HepG2 (cell line): ENCODE measurements around the gene RAB1B. TPM values are rescaled to one million over a fixed set of nuclear protein-coding genes. Genes with fewer than 3 reads are reported as not detected.

Source experiments
- ARID2 ChIP-seq: sonication (generic); formaldehyde crosslinking; IDR thresholded peaks from 2 replicates; pipeline ENCODE4 v1.8.1; 2022; ENCODE audit warnings: mild to moderate bottlenecking, missing genetic modification reagents, borderline replicate concordance
- CENPBD1 ChIP-seq: sonication (generic); formaldehyde crosslinking; IDR thresholded peaks from 2 replicates; pipeline ENCODE4 v1.8.0; 2022; ENCODE audit warnings: missing genetic modification reagents, low read depth, mild to moderate bottlenecking, borderline replicate concordance
- CHD4 ChIP-seq: fragments of 200-600 bp; sonication (generic); IDR thresholded peaks from 2 replicates; pipeline ENCODE4 v1.7.0; 2017; ENCODE audit warnings: mild to moderate bottlenecking, low read length, borderline replicate concordance
- DMAP1 ChIP-seq: IDR thresholded peaks from 2 replicates; pipeline ENCODE4 v1.6.1; 2016
- FOXK1 ChIP-seq: sonication (generic); formaldehyde crosslinking; IDR thresholded peaks from 2 replicates; pipeline ENCODE4 v1.4.0; 2020; ENCODE audit warnings: low read depth, missing genetic modification reagents, borderline replicate concordance
- HOXA5 ChIP-seq: sonication (generic); formaldehyde crosslinking; IDR thresholded peaks from 2 replicates; pipeline ENCODE4 v1.4.0; 2020; ENCODE audit warnings: missing genetic modification reagents
- IKZF4 ChIP-seq: sonication (generic); formaldehyde crosslinking; IDR thresholded peaks from 2 replicates; pipeline ENCODE4 v1.5.1; 2020; ENCODE audit warnings: borderline replicate concordance, mild to moderate bottlenecking, low read depth, missing genetic modification reagents; ENCODE audit errors: not compliant biosample characterization
- JUND ChIP-seq: sonication (generic); formaldehyde crosslinking; IDR thresholded peaks from 2 replicates; pipeline ENCODE4 v1.8.0; 2022; ENCODE audit warnings: mild to moderate bottlenecking, missing genetic modification reagents
- MYPOP ChIP-seq: sonication (generic); formaldehyde crosslinking; IDR thresholded peaks from 2 replicates; pipeline ENCODE4 v1.8.1; 2023; ENCODE audit warnings: mild to moderate bottlenecking, moderate library complexity, missing genetic modification reagents
- MZF1 ChIP-seq: sonication (generic); formaldehyde crosslinking; IDR thresholded peaks from 2 replicates; pipeline ENCODE4 v1.8.1; 2023; ENCODE audit warnings: mild to moderate bottlenecking, missing genetic modification reagents, borderline replicate concordance
- NFKB2 ChIP-seq: sonication (generic); formaldehyde crosslinking; IDR thresholded peaks from 2 replicates; pipeline ENCODE4 v1.4.0; 2020; ENCODE audit warnings: missing genetic modification reagents, borderline replicate concordance
- NKX3-1 ChIP-seq: sonication (generic); formaldehyde crosslinking; IDR thresholded peaks from 2 replicates; pipeline ENCODE4 v1.5.0; 2020; ENCODE audit warnings: missing genetic modification reagents
- SMYD3 ChIP-seq: sonication (generic); formaldehyde crosslinking; IDR thresholded peaks from 2 replicates; pipeline ENCODE4 v1.8.1; 2023; ENCODE audit warnings: mild to moderate bottlenecking, missing genetic modification reagents
- TFDP1 ChIP-seq: IDR thresholded peaks from 2 replicates; pipeline ENCODE4 v1.6.1; 2016; ENCODE audit warnings: missing compliant biosample characterization, missing genetic modification reagents, borderline replicate concordance
- ZC3H4 ChIP-seq: sonication (generic); formaldehyde crosslinking; IDR thresholded peaks from 2 replicates; pipeline ENCODE4 v1.4.0; 2020; ENCODE audit warnings: missing genetic modification reagents, borderline replicate concordance
- ZHX2 ChIP-seq, 2 experiments: sonication (generic) in 1 of 2; formaldehyde crosslinking in 1 of 2; IDR thresholded peaks; 2 replicates each; pipeline versions ENCODE4 v1.6.1 to v1.9.0; 2014 to 2022; ENCODE audit warnings: antibody characterized with exemption in 1 of 2, borderline replicate concordance in 1 of 2, inconsistent platforms in 1 of 2, low read depth in 1 of 2, missing genetic modification reagents in 1 of 2
- ZNF282 ChIP-seq: fragments of 450-650 bp; IDR thresholded peaks from 2 replicates; pipeline ENCODE4 v1.6.1; 2018; ENCODE audit not compliant: partially characterized antibody
- ZNF567 ChIP-seq: sonication (generic); formaldehyde crosslinking; IDR thresholded peaks from 2 replicates; pipeline ENCODE4 v1.8.1; 2023; ENCODE audit warnings: mild to moderate bottlenecking, missing genetic modification reagents, borderline replicate concordance
- ZNF598 ChIP-seq: sonication (generic); formaldehyde crosslinking; IDR thresholded peaks from 2 replicates; pipeline ENCODE4 v1.5.1; 2020; ENCODE audit warnings: mild to moderate bottlenecking, missing genetic modification reagents, borderline replicate concordance
- ZNF775 ChIP-seq: sonication (generic); formaldehyde crosslinking; IDR thresholded peaks from 2 replicates; pipeline ENCODE4 v1.4.0; 2020; ENCODE audit warnings: missing genetic modification reagents, mild to moderate bottlenecking, moderate library complexity, borderline replicate concordance
- polyA plus RNA-seq, 8 experiments: library from polyadenylated mRNA; depleted of rRNA in 3 of 8; stranded (reverse) in 7 of 8; unstranded in 1 of 8; fragments of >200 nt; fragmentation: Illumina TruSeq in 4 of 8; extraction: Trizol in 4 of 8; gene quantifications; 2 replicates each; pipeline versions ENCODE4 v1.2.1 to v1.2.3, GENCODE V29; 2011 to 2016; ENCODE audit warnings: low read depth in 4 of 8, missing spikeins in 1 of 8, mixed read lengths in 1 of 8; ENCODE audit not compliant: insufficient read depth in 1 of 8
- total RNA-seq, 5 experiments: library from RNA; depleted of rRNA; stranded (reverse); fragments of >200 nt; fragmentation: Illumina TruSeq; extraction: Trizol; gene quantifications; 2 replicates each; pipeline ENCODE4 v1.2.3, GENCODE V29; 2016; ENCODE audit warnings: low read depth in 1 of 5

Gene RAB1B
- total and polyA plus RNA-seq, 2 of the 13 experiments (the other 11 are each of a cell fraction or from before 2014, with no cell fraction given): 77.9 to 87.9 TPM

GRCh38 chr11:66311470-66311964, 43.1 kb downstream of the RAB1B start (continued):
- TF ChIP-seq ZHX2 (IDR thresholded peaks at IDR 0.05; ENCODE audit: low read depth) (no peak), ZHX2 (CRISPR knock-in tag; IDR thresholded peaks at IDR 0.05; ENCODE audit: borderline replicate concordance) (no peak), ZNF282 (no peak), IKZF4 (CRISPR knock-in tag) (no peak), DMAP1 (CRISPR knock-in tag) (no peak), CENPBD1 (CRISPR knock-in tag) (0 out of 2 replicates have a peak, but pooled peaks have one; percentile 12), ARID2 (CRISPR knock-in tag) (0 out of 2 replicates have a peak, but pooled peaks have one; percentile 44), JUND (no peak), TFDP1 (no peak), NFKB2 (CRISPR knock-in tag) (no peak), MYPOP (CRISPR knock-in tag) (no peak), NKX3-1 (no peak), ZNF775 (no peak), FOXK1 (CRISPR knock-in tag) (0 out of 2 replicates have a peak, but pooled peaks have one; percentile 6), CHD4 (no peak), SMYD3 (CRISPR knock-in tag) (0 out of 2 replicates have a peak, but pooled peaks have one; percentile 38), ZNF598 (CRISPR knock-in tag) (no peak), MZF1 (CRISPR knock-in tag) (no peak), ZNF567 (no peak), ZC3H4 (CRISPR knock-in tag) (no peak), HOXA5 (CRISPR knock-in tag) (no peak)
